HG03097 (cell line): ENCODE results near the gene LRRC36.

ENCODE experiments used
- ATAC-seq: cut with Tn5 transposase; IDR thresholded peaks from one replicate; pipeline ENCODE4 v1.9.1; 2021; ENCODE audit not compliant: unreplicated experiment, low FRiP score

Gene LRRC36

GRCh38 chr16:67294171-67294757 lies 32.4 kb upstream of the LRRC36 start:
- no peak for ATAC-seq

GRCh38 chr16:67294938-67295361 lies 31.7 kb upstream of the LRRC36 start:
- no peak for ATAC-seq

- ATAC-seq = no peak
These were observed 30.2 kb upstream of the LRRC36 start for GRCh38 chr16:67296420-67296819.

GRCh38 chr16:67298277-67298676 lies 28.3 kb upstream of the LRRC36 start:
- no peak for ATAC-seq

- ATAC-seq = no peak
These were observed 27.3 kb upstream of the LRRC36 start for GRCh38 chr16:67299269-67299668.

GRCh38 chr16:67301080-67301782 lies 25.4 kb upstream of the LRRC36 start:
- no peak for ATAC-seq

GRCh38 chr16:67302076-67302475 lies 24.5 kb upstream of the LRRC36 start:
- ATAC-seq = no peak

- no peak for ATAC-seq
These were observed 23.6 kb upstream of the LRRC36 start for GRCh38 chr16:67302970-67303369.

GRCh38 chr16:67304020-67304419 lies 22.6 kb upstream of the LRRC36 start:
- no peak for ATAC-seq

- ATAC-seq = no peak
These were observed 21.2 kb upstream of the LRRC36 start for GRCh38 chr16:67305216-67306071.

GRCh38 chr16:67310561-67310960 lies 16.1 kb upstream of the LRRC36 start:
- no peak for ATAC-seq

- no peak for ATAC-seq
These were observed 14.8 kb upstream of the LRRC36 start for GRCh38 chr16:67311607-67312488.

GRCh38 chr16:67312719-67313118 lies 13.9 kb upstream of the LRRC36 start:
- ATAC-seq = no peak

- ATAC-seq = no peak
These were observed 8.8 kb upstream of the LRRC36 start for GRCh38 chr16:67317853-67318252.

GRCh38 chr16:67326115-67326471 lies 522 bp upstream of the LRRC36 start:
- ATAC-seq = no peak

GRCh38 chr16:67327743-67328142 lies 1.1 kb downstream of the LRRC36 start:
- no peak for ATAC-seq

GRCh38 chr16:67329901-67330300 lies 3.3 kb downstream of the LRRC36 start:
- no peak for ATAC-seq

GRCh38 chr16:67333315-67333714 lies 6.7 kb downstream of the LRRC36 start:
- ATAC-seq = no peak

GRCh38 chr16:67336116-67336515 lies 9.5 kb downstream of the LRRC36 start:
- ATAC-seq = no peak

GRCh38 chr16:67336648-67337047 lies 10.0 kb downstream of the LRRC36 start:
- ATAC-seq = no peak

GRCh38 chr16:67339453-67339852 lies 12.8 kb downstream of the LRRC36 start:
- ATAC-seq = no peak
